KMS-11 (cell line): ENCODE results near the gene MSANTD1.

ENCODE experiments used
- H2AFZ ChIP-seq: fragments of 200-600 bp; sonication (generic); 2 replicates; pipeline ENCODE4 v1.6.1; 2016; ENCODE audit warnings: antibody characterized with exemption, mixed run types, low read depth
- H3K27ac ChIP-seq: fragments of 200-600 bp; sonication (generic); 2 replicates; pipeline ENCODE4 v1.6.1; 2016; ENCODE audit warnings: mild to moderate bottlenecking, mixed run types
- H3K27me3 ChIP-seq: fragments of 200-600 bp; sonication (generic); 2 replicates; pipeline ENCODE4 v1.6.1; 2017; ENCODE audit warnings: mild to moderate bottlenecking, low read depth, mixed run types, moderate library complexity; ENCODE audit not compliant: insufficient read depth
- H3K36me3 ChIP-seq: fragments of 200-600 bp; sonication (generic); 2 replicates; pipeline ENCODE4 v1.6.1; 2017; ENCODE audit warnings: mild to moderate bottlenecking, mixed run types; ENCODE audit not compliant: insufficient read depth
- H3K4me1 ChIP-seq: fragments of 200-600 bp; sonication (generic); 2 replicates; pipeline ENCODE4 v1.6.1; 2016; ENCODE audit warnings: mild to moderate bottlenecking, low read depth, mixed run types; ENCODE audit not compliant: poor library complexity, severe bottlenecking
- H3K4me2 ChIP-seq: fragments of 200-600 bp; sonication (generic); 2 replicates; pipeline ENCODE4 v1.7.0; 2016; ENCODE audit warnings: mild to moderate bottlenecking, mixed run types
- H3K4me3 ChIP-seq: fragments of 200-600 bp; sonication (generic); IDR thresholded peaks from 2 replicates; pipeline ENCODE4 v1.6.1; 2017; ENCODE audit warnings: low read depth, low read length, mixed read lengths; ENCODE audit not compliant: insufficient read depth
- H3K79me2 ChIP-seq: fragments of 200-600 bp; sonication (generic); 2 replicates; pipeline ENCODE4 v1.6.1; 2016; ENCODE audit warnings: low read depth, mixed run types; ENCODE audit not compliant: insufficient read depth
- H3K9ac ChIP-seq: fragments of 200-600 bp; sonication (generic); 2 replicates; pipeline ENCODE4 v1.6.1; 2016; ENCODE audit warnings: mild to moderate bottlenecking, mixed run types
- H4K20me1 ChIP-seq: fragments of 200-600 bp; sonication (generic); 2 replicates; pipeline ENCODE4 v1.6.1; 2016; ENCODE audit warnings: mild to moderate bottlenecking, mixed run types; ENCODE audit not compliant: insufficient read depth
- TF ChIP-seq, protein P1 (sequence below): fragments of 200-600 bp; sonication (generic); conservative IDR thresholded peaks from 2 replicates; pipeline ENCODE4 v1.6.1; 2017; ENCODE audit warnings: low read depth, mild to moderate bottlenecking, antibody characterized with exemption, low read length, moderate library complexity, mixed read lengths

The MSANTD1 gene

DNA sequence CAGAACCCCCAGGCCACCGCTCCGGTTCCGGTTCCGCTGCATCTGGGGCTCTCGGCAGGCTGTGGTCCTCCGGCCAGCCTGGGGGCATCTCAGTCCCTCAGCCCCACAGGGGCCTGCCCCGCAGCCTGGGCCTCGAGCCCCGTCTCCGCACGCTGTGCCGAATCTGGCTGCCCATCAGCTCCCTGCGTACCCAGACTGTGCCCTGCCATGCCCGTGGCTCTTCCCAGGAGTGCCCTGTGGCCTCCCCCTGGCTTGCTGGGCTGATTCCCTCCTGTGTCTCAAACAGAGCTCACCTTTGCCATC, 830 bp upstream of the MSANTD1 start:
- Histone ChIP-seq H3K4me2 (no peak overlapping the region), H4K20me1 (no peaks in the 10 kb centered on the region), H2AFZ (no peak overlapping the region), H3K4me3 (no peak overlapping the region), H3K79me2 (no peaks in the 10 kb centered on the region), H3K36me3 (no peaks in the 10 kb centered on the region), H3K27ac (no peak overlapping the region), H3K27me3 (no peaks in the 10 kb centered on the region), H3K4me1 (no peaks in the 10 kb centered on the region), H3K9ac (no peak overlapping the region)
- TF ChIP-seq, protein P1, sequence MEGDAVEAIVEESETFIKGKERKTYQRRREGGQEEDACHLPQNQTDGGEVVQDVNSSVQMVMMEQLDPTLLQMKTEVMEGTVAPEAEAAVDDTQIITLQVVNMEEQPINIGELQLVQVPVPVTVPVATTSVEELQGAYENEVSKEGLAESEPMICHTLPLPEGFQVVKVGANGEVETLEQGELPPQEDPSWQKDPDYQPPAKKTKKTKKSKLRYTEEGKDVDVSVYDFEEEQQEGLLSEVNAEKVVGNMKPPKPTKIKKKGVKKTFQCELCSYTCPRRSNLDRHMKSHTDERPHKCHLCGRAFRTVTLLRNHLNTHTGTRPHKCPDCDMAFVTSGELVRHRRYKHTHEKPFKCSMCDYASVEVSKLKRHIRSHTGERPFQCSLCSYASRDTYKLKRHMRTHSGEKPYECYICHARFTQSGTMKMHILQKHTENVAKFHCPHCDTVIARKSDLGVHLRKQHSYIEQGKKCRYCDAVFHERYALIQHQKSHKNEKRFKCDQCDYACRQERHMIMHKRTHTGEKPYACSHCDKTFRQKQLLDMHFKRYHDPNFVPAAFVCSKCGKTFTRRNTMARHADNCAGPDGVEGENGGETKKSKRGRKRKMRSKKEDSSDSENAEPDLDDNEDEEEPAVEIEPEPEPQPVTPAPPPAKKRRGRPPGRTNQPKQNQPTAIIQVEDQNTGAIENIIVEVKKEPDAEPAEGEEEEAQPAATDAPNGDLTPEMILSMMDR: no peak

DNA sequence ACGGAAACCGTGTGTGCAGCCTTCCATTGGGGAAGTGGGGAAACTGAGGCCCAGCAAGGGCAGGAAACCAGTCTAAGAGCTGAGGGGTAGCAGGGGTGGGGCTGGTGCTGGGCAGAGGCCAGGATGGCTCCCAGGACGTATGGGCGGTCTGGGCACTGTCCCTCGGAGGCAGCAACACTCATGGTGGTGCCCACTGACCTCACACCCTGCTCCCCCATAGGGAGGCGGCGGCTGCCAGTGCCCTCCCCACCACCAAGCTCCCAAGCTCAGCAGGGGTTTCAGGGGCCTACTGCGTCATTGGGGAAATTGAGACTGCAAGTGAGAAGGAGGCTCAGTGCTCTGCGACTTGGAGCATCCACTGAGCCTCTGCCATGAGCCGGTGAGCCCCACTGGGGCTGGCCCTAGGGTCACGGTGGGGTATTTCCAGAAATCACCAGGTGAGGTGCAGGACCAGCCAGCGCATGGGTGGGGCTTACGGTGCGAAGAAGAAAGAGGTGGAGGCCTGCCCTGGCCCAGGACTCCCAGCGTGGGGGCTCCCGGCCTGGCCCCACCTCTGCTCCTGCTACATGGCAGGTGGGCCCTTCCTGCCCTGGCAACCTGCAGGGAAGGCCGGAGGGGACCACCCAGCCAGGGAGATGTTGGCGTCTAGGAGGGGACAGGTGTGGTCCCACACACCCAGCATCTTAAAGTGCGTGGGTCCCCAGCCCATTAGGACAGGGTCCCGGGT, 915 bp downstream of the MSANTD1 start:
- Histone ChIP-seq H3K4me3 (no peak overlapping the region), H3K9ac (no peak overlapping the region), H3K4me1 (no peaks in the 10 kb centered on the region), H3K36me3 (no peaks in the 10 kb centered on the region), H3K27me3 (no peaks in the 10 kb centered on the region), H3K79me2 (no peaks in the 10 kb centered on the region), H4K20me1 (no peaks in the 10 kb centered on the region), H3K27ac (no peak overlapping the region), H2AFZ (no peak overlapping the region), H3K4me2 (no peak overlapping the region)
- TF ChIP-seq, protein P1: no peak

DNA sequence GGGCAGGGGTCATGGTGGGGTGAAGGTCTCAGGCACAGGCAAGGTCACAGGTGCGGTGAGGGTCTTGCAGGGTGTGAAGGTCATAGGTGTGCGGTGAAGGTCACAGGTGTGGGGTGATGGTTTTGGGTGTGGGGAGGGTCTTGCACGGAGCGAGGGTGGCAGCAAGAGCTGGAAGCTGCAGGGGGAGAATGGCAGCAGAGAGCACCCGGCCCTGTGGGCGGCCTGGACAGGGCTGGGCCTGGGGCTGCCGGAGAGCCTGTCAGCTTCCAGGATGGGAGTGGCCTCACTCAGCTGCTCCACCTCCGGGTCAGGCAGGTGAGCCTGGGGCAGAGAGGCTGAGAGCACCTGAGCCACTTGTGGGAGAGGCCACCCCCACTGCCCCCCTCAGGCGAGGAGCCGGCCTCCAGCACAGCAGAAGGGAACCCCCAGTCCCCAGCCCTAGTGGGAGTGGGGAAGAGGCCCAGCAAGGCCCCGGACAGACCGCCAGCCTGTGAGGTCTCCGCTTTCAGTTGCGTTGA, 1.5 kb downstream of the MSANTD1 start:
- Histone ChIP-seq H3K9ac (no peak overlapping the region), H3K79me2 (no peaks in the 10 kb centered on the region), H3K27ac (no peak overlapping the region), H4K20me1 (no peaks in the 10 kb centered on the region), H3K4me1 (no peaks in the 10 kb centered on the region), H3K36me3 (no peaks in the 10 kb centered on the region), H3K27me3 (no peaks in the 10 kb centered on the region), H2AFZ (no peak overlapping the region), H3K4me2 (no peak overlapping the region), H3K4me3 (no peak overlapping the region)
- TF ChIP-seq, protein P1: no peak

DNA sequence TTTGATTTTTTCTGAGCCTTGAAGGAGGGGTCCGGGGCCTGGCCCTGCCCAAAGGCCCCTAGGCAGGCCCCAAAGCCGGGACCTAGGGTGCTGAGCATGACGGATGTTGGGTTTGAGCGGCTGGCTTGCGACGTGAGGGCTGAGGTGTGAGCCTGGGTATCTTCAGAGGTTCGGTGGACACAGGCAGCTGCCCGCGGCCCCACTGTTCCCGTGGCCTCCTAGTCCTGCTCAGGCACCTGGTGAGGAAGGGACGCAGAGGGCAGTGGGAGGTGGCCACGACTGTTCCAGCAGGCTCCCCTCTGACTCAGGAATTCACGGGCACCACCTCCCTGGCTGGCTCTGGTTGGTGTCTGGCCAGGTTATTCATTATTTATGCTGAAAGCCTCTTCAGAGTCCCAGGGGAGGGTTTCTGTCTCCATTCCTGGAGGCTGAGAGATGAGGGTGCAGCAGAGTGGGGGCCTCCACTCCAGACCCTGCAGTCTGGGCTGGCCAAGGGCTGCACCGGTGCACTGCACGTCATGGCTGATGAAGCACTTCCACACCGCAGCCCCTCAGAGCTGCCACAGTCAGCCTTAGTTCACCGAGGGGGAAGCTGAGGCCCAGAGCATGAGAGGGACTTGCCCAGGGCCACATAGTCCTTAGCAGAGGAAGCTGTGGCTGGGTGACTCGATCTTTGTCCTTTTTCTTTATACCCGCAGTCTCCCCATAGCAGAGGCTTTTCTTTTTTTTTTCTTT, 2.2 kb downstream of the MSANTD1 start:
- no peaks in the 10 kb centered on the region for H3K36me3 ChIP-seq
- H3K9ac ChIP-seq: no peak overlapping the region
- H2AFZ ChIP-seq: no peak overlapping the region
- H3K27me3 ChIP-seq: no peaks in the 10 kb centered on the region
- no peaks in the 10 kb centered on the region for H3K79me2 ChIP-seq
- TF ChIP-seq, protein P1: no peak
- no peak overlapping the region for H3K27ac ChIP-seq
- no peak overlapping the region for H3K4me3 ChIP-seq
- H3K4me1 ChIP-seq: no peaks in the 10 kb centered on the region
- no peaks in the 10 kb centered on the region for H4K20me1 ChIP-seq
- H3K4me2 ChIP-seq: no peak overlapping the region
